NT2/D1 (cell line): Measurements from ENCODE around the gene LRRC42.

Experiments
- DNase-seq: peaks from one replicate; pipeline ENCODE4 v3.0.0-alpha.2; 2011; ENCODE audit warnings: low read depth, low spot score
- H3K27me3 ChIP-seq: 2 replicates; pipeline ENCODE4 v1.6.0; 2011; ENCODE audit warnings: mild to moderate bottlenecking; ENCODE audit not compliant: insufficient read length, insufficient read depth
- H3K36me3 ChIP-seq: 2 replicates; pipeline ENCODE4 v1.6.1; 2011; ENCODE audit warnings: mild to moderate bottlenecking, low read length, mixed read lengths; ENCODE audit not compliant: insufficient read depth, insufficient read length
- H3K4me1 ChIP-seq: 2 replicates; pipeline ENCODE4 v1.5.1; 2011; ENCODE audit not compliant: insufficient read depth, insufficient read length
- H3K4me3 ChIP-seq: 2 replicates; pipeline ENCODE4 v1.5.1; 2011; ENCODE audit warnings: low read depth; ENCODE audit not compliant: insufficient read length
- H3K9ac ChIP-seq: 2 replicates; pipeline ENCODE4 v1.6.0; 2011; ENCODE audit warnings: low read depth; ENCODE audit not compliant: insufficient read length
- H3K9me3 ChIP-seq: 2 replicates; pipeline ENCODE4 v1.5.1; 2011; ENCODE audit warnings: mild to moderate bottlenecking, low read length; ENCODE audit not compliant: insufficient read depth
- SUZ12 ChIP-seq: IDR thresholded peaks from 2 replicates; pipeline ENCODE4 v1.6.1; 2011; ENCODE audit not compliant: insufficient read length, insufficient read depth; ENCODE audit errors: extremely low read depth
- YY1 ChIP-seq: IDR thresholded peaks from 2 replicates; pipeline ENCODE4 v1.6.1; 2011; ENCODE audit not compliant: insufficient read length, insufficient read depth
- ZNF274 ChIP-seq: IDR thresholded peaks from 2 replicates; pipeline ENCODE4 v1.6.1; 2011; ENCODE audit warnings: mild to moderate bottlenecking, low read depth, low read length

LRRC42 gene

GRCh38 chr1:54009406-54009805 is 63.3 kb downstream of the LRRC42 start:
- Histone ChIP-seq H3K4me3 (no peak overlapping the region), H3K36me3 (no peaks in the 10 kb centered on the region), H3K27me3 (peaks cover 18% of the 10 kb centered on the region), H3K9me3 (peaks cover 9% of the 10 kb centered on the region; the same call in 1 of the 2 replicates), H3K4me1 (no peaks in the 10 kb centered on the region), H3K9ac (no peak overlapping the region)
- no peak for DNase-seq
- TF ChIP-seq SUZ12 (no peak), YY1 (no peak), ZNF274 (no peak)

- H3K4me3 ChIP-seq, result no peak overlapping the region
- H3K9me3 ChIP-seq, result no peaks in the 10 kb centered on the region; the same call in 1 of the 2 replicates
- H3K36me3 ChIP-seq, result no peaks in the 10 kb centered on the region
- H3K4me1 ChIP-seq, result no peaks in the 10 kb centered on the region
- DNase-seq, result no peak
- no peak overlapping the region for H3K9ac ChIP-seq
- H3K27me3 ChIP-seq, result peaks cover 18% of the 10 kb centered on the region
- TF ChIP-seq ZNF274 (no peak), SUZ12 (no peak)
Observed at GRCh38 chr1:54010415-54011117, 64.4 kb downstream of the LRRC42 start.

- H3K9ac ChIP-seq, result no peak overlapping the region
- no peak overlapping the region for H3K4me3 ChIP-seq
- peaks cover 18% of the 10 kb centered on the region for H3K27me3 ChIP-seq
- TF ChIP-seq YY1 (no peak), SUZ12 (no peak), ZNF274 (no peak)
- no peaks in the 10 kb centered on the region for H3K36me3 ChIP-seq
- no peak for DNase-seq
- H3K4me1 ChIP-seq, result peaks cover 5% of the 10 kb centered on the region
- H3K9me3 ChIP-seq, result no peaks in the 10 kb centered on the region
Observed at GRCh38 chr1:54011316-54012007, 65.3 kb downstream of the LRRC42 start.

DNA sequence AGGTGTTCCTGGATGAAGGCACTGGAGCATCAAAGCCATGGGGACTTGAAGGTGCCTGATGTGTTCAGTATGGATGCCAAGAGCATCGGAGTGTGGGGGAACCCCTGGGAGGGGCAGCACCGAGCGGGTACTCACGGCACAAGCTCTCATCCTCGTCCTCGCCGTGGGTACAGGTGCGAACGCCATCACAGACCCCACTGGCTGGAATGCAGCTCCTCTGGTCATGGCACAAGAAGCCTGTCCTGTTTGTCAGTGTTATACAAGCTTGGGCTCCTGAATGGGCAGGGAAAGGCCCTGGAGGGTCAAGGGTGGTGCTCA is 65.8 kb downstream of the LRRC42 start:
- DNase-seq, result no peak
- TF ChIP-seq ZNF274 (no peak), SUZ12 (no peak), YY1 (no peak)
- Histone ChIP-seq H3K4me1 (peaks cover 9% of the 10 kb centered on the region), H3K9ac (no peak overlapping the region), H3K27me3 (peaks cover 20% of the 10 kb centered on the region), H3K9me3 (no peaks in the 10 kb centered on the region), H3K4me3 (no peak overlapping the region), H3K36me3 (no peaks in the 10 kb centered on the region)

GRCh38 chr1:54012863-54013262 is 66.7 kb downstream of the LRRC42 start:
- TF ChIP-seq ZNF274 (no peak), YY1 (no peak), SUZ12 (no peak)
- Histone ChIP-seq H3K4me1 (peaks cover 15% of the 10 kb centered on the region), H3K36me3 (no peaks in the 10 kb centered on the region)

GRCh38 chr1:54013393-54014008 is 67.4 kb downstream of the LRRC42 start:
- TF ChIP-seq YY1 (no peak), SUZ12 (no peak), ZNF274 (no peak)
- Histone ChIP-seq H3K4me1 (peaks cover 15% of the 10 kb centered on the region), H3K27me3 (peaks cover 20% of the 10 kb centered on the region), H3K9ac (no peak overlapping the region), H3K4me3 (no peak overlapping the region), H3K9me3 (no peaks in the 10 kb centered on the region), H3K36me3 (no peaks in the 10 kb centered on the region)
- no peak for DNase-seq

More at GRCh38 chr1:54012863-54013262, 66.7 kb downstream of the LRRC42 start:
- H3K4me3 ChIP-seq, result no peak overlapping the region
- no peak overlapping the region for H3K9ac ChIP-seq
- peaks cover 20% of the 10 kb centered on the region for H3K27me3 ChIP-seq
- no peaks in the 10 kb centered on the region for H3K9me3 ChIP-seq
- no peak for DNase-seq

- H3K27me3 ChIP-seq, result peaks cover 20% of the 10 kb centered on the region
- no peak overlapping the region for H3K9ac ChIP-seq
- H3K4me3 ChIP-seq, result no peak overlapping the region
- peaks cover 15% of the 10 kb centered on the region for H3K4me1 ChIP-seq
- no peak for TF ChIP-seq SUZ12
- no peak for TF ChIP-seq ZNF274
- TF ChIP-seq YY1, result no peak
- DNase-seq, result no peak
- H3K36me3 ChIP-seq, result no peaks in the 10 kb centered on the region
- no peaks in the 10 kb centered on the region for H3K9me3 ChIP-seq
Observed at GRCh38 chr1:54014009-54014629, 68.0 kb downstream of the LRRC42 start.
